ENCODE measurements around the gene XK. TPM values are rescaled to one million over a fixed set of nuclear protein-coding genes. Genes with fewer than 3 reads are reported as not detected.

The XK gene
- total and polyA plus RNA-seq, 2 donors (not counting 3 experiments of a cell fraction or from before 2014, with no cell fraction given) = 0.03 to 0.07 TPM

- no peak for FAIRE-seq
- H3K9ac ChIP-seq (replicated peaks; ENCODE audit: extremely low read depth, insufficient read depth, low read length) = no peak overlapping the region
- no peak for TF ChIP-seq FOS (IDR thresholded peaks at IDR 0.05; ENCODE audit: borderline replicate concordance, insufficient read depth, low read length)
- no peak for TF ChIP-seq MYC (IDR thresholded peaks at IDR 0.05; ENCODE audit: low read depth, low read length)
- no peak for TF ChIP-seq MAX (IDR thresholded peaks at IDR 0.05; ENCODE audit: insufficient read depth, insufficient read length)
- no peak for TF ChIP-seq JUN (IDR thresholded peaks at IDR 0.05; ENCODE audit: borderline replicate concordance, insufficient read depth, insufficient read length, low read depth)
- no peak for TF ChIP-seq GATA2 (IDR thresholded peaks at IDR 0.05; ENCODE audit: insufficient read depth, insufficient read length, low read depth, low read length)
- TF ChIP-seq CTCF (IDR thresholded peaks at IDR 0.05; ENCODE audit: extremely low read depth in 1 of 2, insufficient read depth in 1 of 2, low read depth in 1 of 2, low read length in 2 of 2) = no peak
- no peak for TF ChIP-seq EZH2 (IDR thresholded peaks at IDR 0.05; ENCODE audit: borderline replicate concordance, low read depth, low read length, severe bottlenecking)
- no peaks in the 10 kb centered on the region for H3K27me3 ChIP-seq (ENCODE audit: control insufficient read depth in 2 of 2, insufficient read depth in 2 of 2, low read length in 2 of 2)
- H3K4me3 ChIP-seq (replicated peaks in 1 of 3; ENCODE audit: insufficient read depth in 1 of 3, low read depth in 1 of 3, low read length in 3 of 3) = no peak overlapping the region
- H2AFZ ChIP-seq (ENCODE audit: low read depth, low read length) = no peak overlapping the region
- no peaks in the 10 kb centered on the region for H4K20me1 ChIP-seq (replicated peaks; ENCODE audit: control insufficient read depth, extremely low read depth, insufficient read depth, low read length)
- no peak for DNase-seq (ENCODE audit: low read depth, low spot score)
- no peak overlapping the region for H3K27ac ChIP-seq (ENCODE audit: insufficient read depth, low read depth, low read length)
- H3K9me1 ChIP-seq (replicated peaks; ENCODE audit: control insufficient read depth, extremely low read depth, insufficient read depth, low read length) = no peaks in the 10 kb centered on the region
- dilution Hi-C loops (cut with MboI; ENCODE audit: extremely low pct_ligation_motif_present, low sequenced_read_pairs) (no loop called here), intact Hi-C loops (cut with micrococcal nuclease) (no loop called here)
- no TSS peak for BruUV-seq (replicated peaks)
- H3K4me2 ChIP-seq (ENCODE audit: insufficient read depth, low read length) = no peak overlapping the region
- no peaks in the 10 kb centered on the region for H3K4me1 ChIP-seq (ENCODE audit: control insufficient read depth, extremely low read depth, insufficient read depth, low read length)
- H3K36me3 ChIP-seq (ENCODE audit: control insufficient read depth in 2 of 2, extremely low read depth in 1 of 2, insufficient read depth in 2 of 2, low read length in 2 of 2) = no peaks in the 10 kb centered on the region
- H3K9me3 ChIP-seq (replicated peaks; ENCODE audit: control insufficient read depth, insufficient read depth, low read length) = no peaks in the 10 kb centered on the region
- ChIA-PET POLR2A (no interaction called here), CTCF (no interaction called here)
- no peaks in the 10 kb centered on the region for H3K79me2 ChIP-seq (ENCODE audit: control insufficient read depth, insufficient read depth, low read length)
These were observed 66.7 kb downstream of the XK start for GRCh38 chrX:37752281-37752680.
